ENCODE measurements around the gene MID1. TPM values are rescaled to one million over a fixed set of nuclear protein-coding genes. Genes with fewer than 3 reads are reported as not detected.
A peak's percentile ranks its signal among the peaks of the same experiment; 100 is the strongest.

Gene MID1
- total RNA-seq, 1 experiment from 2014 or later, result 32.4 TPM

GRCh38 chrX:10450229-10450958 is 170.0 kb downstream of the MID1 start:
- Histone ChIP-seq H3K9me3 (ENCODE audit: control insufficient read depth, insufficient read depth, low read depth, low read length) (no peaks in the 10 kb centered on the region), H3K27me3 (ENCODE audit: control insufficient read depth, insufficient read depth, low read length) (no peaks in the 10 kb centered on the region), H3K36me3 (ENCODE audit: control insufficient read depth, insufficient read depth, low read length) (no peaks in the 10 kb centered on the region), H3K4me1 (ENCODE audit: control insufficient read depth, insufficient read depth, low read length) (no peaks in the 10 kb centered on the region), H3K27ac (ENCODE audit: low read length) (no peak overlapping the region), H3K4me3 (ENCODE audit: low read depth in 2 of 2, low read length in 2 of 2) (no peak overlapping the region)
- CTCF ChIA-PET, result no interaction called here
- BruUV-seq (replicated peaks), result no TSS peak
- in situ Hi-C loops (cut with HindIII; ENCODE audit: low pct_unique_long_range_greater_than_20kb, low sequenced_read_pairs), result no loop called here
- POLR2A ChIA-PET, result no interaction called here
- ATAC-seq (no peak), DNase-seq (ENCODE audit: low read depth, low spot score) (no peak)
- intact Hi-C loops (cut with micrococcal nuclease; ENCODE audit: unreplicated experiment), result no loop called here
- TF ChIP-seq POLR2AphosphoS5 (IDR thresholded peaks at IDR 0.05; ENCODE audit: low read depth, low read length) (no peak), TCF7L2 (IDR thresholded peaks at IDR 0.05; ENCODE audit: low read depth, low read length) (no peak), REST (IDR thresholded peaks at IDR 0.05; ENCODE audit: insufficient read depth in 1 of 2, low read depth in 2 of 2, low read length in 1 of 2) (no peak), SIN3A (IDR thresholded peaks at IDR 0.05; ENCODE audit: borderline replicate concordance, insufficient read depth, low read depth, low read length) (no peak), CTCF (IDR thresholded peaks at IDR 0.05) (no peak)

GRCh38 chrX:10447564-10448214 is 172.7 kb downstream of the MID1 start:
- Histone ChIP-seq H3K9me3 (ENCODE audit: control insufficient read depth, insufficient read depth, low read depth, low read length) (no peaks in the 10 kb centered on the region), H3K27me3 (ENCODE audit: control insufficient read depth, insufficient read depth, low read length) (no peaks in the 10 kb centered on the region), H3K4me3 (ENCODE audit: low read depth in 2 of 2, low read length in 2 of 2) (no peak overlapping the region), H3K27ac (ENCODE audit: low read length) (no peak overlapping the region), H3K36me3 (ENCODE audit: control insufficient read depth, insufficient read depth, low read length) (no peaks in the 10 kb centered on the region), H3K4me1 (ENCODE audit: control insufficient read depth, insufficient read depth, low read length) (no peaks in the 10 kb centered on the region)
- DNase-seq (ENCODE audit: low read depth, low spot score) (no peak), ATAC-seq (0 out of 2 replicates have a peak, but pooled peaks have one; percentile 21)
- ChIA-PET POLR2A (no interaction called here), CTCF (no interaction called here)
- in situ Hi-C loops (cut with HindIII; ENCODE audit: low pct_unique_long_range_greater_than_20kb, low sequenced_read_pairs) (no loop called here), intact Hi-C loops (cut with micrococcal nuclease; ENCODE audit: unreplicated experiment) (no loop called here)
- no TSS peak for BruUV-seq (replicated peaks)
- TF ChIP-seq REST (IDR thresholded peaks at IDR 0.05; ENCODE audit: insufficient read depth in 1 of 2, low read depth in 2 of 2, low read length in 1 of 2) (no peak), SIN3A (IDR thresholded peaks at IDR 0.05; ENCODE audit: borderline replicate concordance, insufficient read depth, low read depth, low read length) (no peak), POLR2AphosphoS5 (IDR thresholded peaks at IDR 0.05; ENCODE audit: low read depth, low read length) (no peak), TCF7L2 (IDR thresholded peaks at IDR 0.05; ENCODE audit: low read depth, low read length) (no peak), CTCF (IDR thresholded peaks at IDR 0.05) (no peak)
